VCaP (cell line): Measurements from ENCODE around the gene CDK5R1.

Source experiments
- H3K27ac ChIP-seq: fragments of 450-650 bp; 2 replicates; pipeline ENCODE4 v1.5.1; 2017
- CTCF ChIP-seq: fragments of 450-650 bp; conservative IDR thresholded peaks from 2 replicates; pipeline ENCODE4 v1.5.1; 2017; ENCODE audit warnings: mild to moderate bottlenecking, moderate library complexity

Gene CDK5R1

GRCh38 chr17:32514606-32515005 lies 27.8 kb downstream of the CDK5R1 start:
- TF ChIP-seq CTCF = no peak

GRCh38 chr17:32515677-32516383 lies 29.0 kb downstream of the CDK5R1 start:
- no peak overlapping the region for H3K27ac ChIP-seq
- TF ChIP-seq CTCF = no peak

More at GRCh38 chr17:32514606-32515005, 27.8 kb downstream of the CDK5R1 start:
- H3K27ac ChIP-seq = no peak overlapping the region

GRCh38 chr17:32516450-32516849 lies 29.7 kb downstream of the CDK5R1 start:
- TF ChIP-seq CTCF = no peak
- H3K27ac ChIP-seq = no peak overlapping the region

GRCh38 chr17:32516940-32517701 lies 30.3 kb downstream of the CDK5R1 start:
- no peak overlapping the region for H3K27ac ChIP-seq
- no peak for TF ChIP-seq CTCF

GRCh38 chr17:32517982-32518381 lies 31.2 kb downstream of the CDK5R1 start:
- TF ChIP-seq CTCF = no peak
- H3K27ac ChIP-seq = no peak overlapping the region

- H3K27ac ChIP-seq = peak overlapping the region; percentile 59
Observed at GRCh38 chr17:32518646-32519227, 31.9 kb downstream of the CDK5R1 start.

More at GRCh38 chr17:32518646-32519227, 31.9 kb downstream of the CDK5R1 start:
- TF ChIP-seq CTCF = no peak
